Measurements from ENCODE around the gene RASGRP1.

Gene RASGRP1

DNA sequence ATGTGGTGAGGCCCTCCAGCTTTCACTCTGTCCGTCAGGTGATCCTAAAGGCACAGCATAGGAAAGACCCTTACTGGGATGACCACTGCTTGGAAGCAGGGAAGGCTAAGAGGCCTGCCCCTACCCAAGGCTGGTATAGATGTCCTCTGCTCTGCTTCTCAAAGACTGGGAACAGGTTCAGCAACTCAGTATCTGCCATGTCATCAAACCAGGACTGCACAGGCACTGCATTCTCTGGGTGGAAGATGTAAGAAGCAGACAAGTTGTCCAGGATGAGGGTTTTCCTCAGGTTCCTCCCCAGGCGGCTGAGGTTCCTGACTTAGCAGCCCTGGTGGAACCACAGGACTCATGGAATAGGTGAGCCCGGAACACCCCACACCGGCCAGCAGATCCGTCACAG lies 106.0 kb downstream of the RASGRP1 start:
- no peak for DNase-seq (ENCODE audit: low read depth)

DNA sequence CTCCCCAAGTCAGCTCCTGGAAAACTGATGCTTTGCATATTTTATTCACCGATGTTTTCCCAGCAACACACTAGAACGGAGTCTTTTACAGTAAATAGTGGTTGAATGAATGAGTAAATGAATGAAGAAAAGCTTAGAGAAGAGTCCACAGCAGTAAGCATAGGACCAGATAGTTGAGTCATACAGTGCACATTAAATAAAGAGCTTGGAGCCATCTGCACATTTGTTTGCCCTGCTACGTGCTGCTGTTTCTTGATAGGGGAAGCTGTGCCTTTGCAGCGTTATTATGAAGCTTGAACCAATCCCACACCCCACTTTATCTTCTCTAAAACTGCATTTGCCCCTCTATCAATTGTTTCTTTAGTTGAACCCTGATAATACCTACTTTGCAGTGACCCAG lies 109.5 kb downstream of the RASGRP1 start:
- DNase-seq (ENCODE audit: low read depth) = no peak

DNA sequence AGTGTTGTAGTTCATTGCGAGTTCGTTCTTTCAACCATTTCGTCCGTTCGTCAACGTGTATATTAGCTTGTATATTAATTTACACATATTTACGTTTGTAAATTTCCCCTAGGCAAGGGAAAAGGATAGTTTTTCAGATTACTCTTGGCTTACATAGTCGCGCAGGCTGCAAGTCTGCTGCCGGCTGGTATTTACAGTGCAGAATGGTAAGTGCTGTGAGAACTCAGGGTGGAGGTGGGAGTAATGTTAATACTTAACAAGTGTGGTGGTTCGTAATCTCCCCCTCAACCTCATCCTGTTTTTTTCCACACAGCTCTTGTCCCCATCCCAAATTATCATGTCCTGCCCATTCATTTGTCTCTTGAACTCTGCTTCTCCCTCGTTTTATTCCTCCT lies 109.9 kb downstream of the RASGRP1 start:
- DNase-seq (ENCODE audit: low read depth) = no peak

DNA sequence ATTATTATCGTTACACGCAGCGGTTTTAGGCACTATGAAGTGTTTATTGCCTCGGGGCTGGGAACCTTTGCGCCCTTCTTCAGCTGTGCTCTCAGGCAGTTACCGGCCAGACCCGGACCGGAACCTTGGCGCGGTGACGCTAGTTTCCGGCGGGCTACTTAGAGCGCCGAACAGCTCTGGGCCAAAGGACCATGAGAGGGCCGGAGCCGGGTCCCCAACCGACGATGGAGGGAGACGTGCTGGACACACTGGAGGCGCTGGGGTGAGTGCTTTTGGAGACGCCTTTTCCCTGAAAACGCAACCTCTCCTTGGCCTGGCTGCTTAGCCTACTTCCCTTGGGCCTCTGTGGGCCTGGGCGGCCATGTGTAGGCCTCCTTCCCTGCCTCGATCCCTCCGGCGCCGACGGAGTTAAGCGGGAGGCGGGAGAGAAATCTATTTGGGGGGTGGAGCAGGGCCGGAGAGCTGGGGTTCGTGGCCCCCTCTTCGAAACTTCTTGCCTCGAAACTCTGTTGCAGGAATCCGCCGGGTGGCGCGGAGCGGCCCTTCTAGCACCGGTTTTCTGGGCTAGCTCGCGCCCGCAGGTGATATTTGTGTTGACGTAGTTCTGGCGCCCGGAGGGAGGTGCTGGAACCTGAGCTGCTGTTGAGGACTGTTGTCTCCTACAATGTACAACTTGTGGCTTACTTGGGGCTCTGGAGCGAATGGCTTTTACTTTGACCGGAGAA lies 110.5 kb downstream of the RASGRP1 start, which contains the start of gene FAM98B:
FAM98B (plus strand) TSS at position 157 of the 725 bp plus-strand sequence; CDS start at position 192, 35 bp downstream.
- peak; percentile 88 for DNase-seq (ENCODE audit: low read depth)

DNA sequence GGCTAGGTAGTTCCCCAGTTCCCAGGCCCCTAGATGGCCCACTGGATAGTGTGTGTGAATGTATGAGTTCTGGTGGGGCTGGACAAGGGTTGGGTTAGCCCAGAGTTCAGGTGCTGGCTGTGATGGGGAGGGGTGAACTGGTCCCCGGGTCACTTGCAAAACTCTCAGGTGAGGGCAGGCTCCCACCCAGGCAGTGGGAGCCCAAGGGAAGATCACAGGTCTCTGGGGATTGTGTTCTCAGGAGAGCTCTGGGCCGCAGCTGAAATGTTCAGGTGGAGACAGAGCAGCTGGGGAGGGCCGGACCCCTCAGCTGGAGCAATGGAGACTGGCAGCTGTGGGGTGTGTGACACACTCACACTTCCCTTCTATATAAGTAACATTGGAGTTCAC lies 123.5 kb downstream of the RASGRP1 start:
- no peak for DNase-seq (ENCODE audit: low read depth)

DNA sequence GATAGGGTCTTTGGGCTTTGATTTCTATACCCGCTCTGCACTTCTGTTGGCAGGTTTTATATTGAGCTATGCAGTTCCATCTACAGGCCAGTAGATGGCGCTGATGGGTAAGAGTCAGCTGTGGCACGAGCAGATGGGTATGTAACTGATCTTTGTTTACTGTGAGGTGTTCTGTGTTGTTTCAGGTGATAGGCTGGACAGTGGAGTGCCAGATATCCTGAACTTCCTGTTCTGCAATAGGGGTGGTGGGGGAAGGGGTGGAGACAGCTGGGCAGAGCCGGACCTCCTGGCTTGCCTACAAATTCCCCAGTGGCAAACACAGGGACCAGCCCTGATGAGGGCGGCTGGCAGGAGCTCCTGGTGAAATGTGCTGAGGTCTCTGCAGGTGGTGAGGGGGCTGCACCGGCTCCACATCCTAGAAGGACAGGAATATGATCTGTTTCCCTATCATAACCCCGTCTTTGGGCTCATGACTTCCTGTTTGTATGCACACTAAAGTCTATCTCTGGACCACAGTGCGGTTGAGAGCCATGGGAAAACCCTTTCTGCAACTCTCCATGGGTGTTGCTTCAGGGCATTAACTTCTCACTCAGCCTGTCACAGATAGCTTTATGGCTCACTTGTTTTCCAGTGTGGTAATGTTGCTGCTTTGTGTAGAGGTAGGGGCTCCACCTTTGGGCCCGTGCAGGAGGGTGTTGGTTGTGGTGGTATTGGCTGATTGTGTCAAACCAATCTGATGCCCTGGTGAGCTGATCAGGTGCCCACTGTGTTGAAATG lies 124.1 kb downstream of the RASGRP1 start:
- no peak for DNase-seq (ENCODE audit: low read depth)

All from stimulated activated CD8-positive, alpha-beta memory T cell treated with anti-CD3 and anti-CD28 coated beads, Interleukin-15, amount 100 ng/mL, for 24 hours (primary cell).